NT2/D1 (cell line): ENCODE measurements around the gene PTPN6.

Experiments
- DNase-seq: peaks from one replicate; pipeline ENCODE4 v3.0.0-alpha.2; 2011; ENCODE audit warnings: low read depth, low spot score
- H3K27me3 ChIP-seq: 2 replicates; pipeline ENCODE4 v1.6.0; 2011; ENCODE audit warnings: mild to moderate bottlenecking; ENCODE audit not compliant: insufficient read length, insufficient read depth
- H3K36me3 ChIP-seq: 2 replicates; pipeline ENCODE4 v1.6.1; 2011; ENCODE audit warnings: mild to moderate bottlenecking, low read length, mixed read lengths; ENCODE audit not compliant: insufficient read depth, insufficient read length
- H3K4me1 ChIP-seq: 2 replicates; pipeline ENCODE4 v1.5.1; 2011; ENCODE audit not compliant: insufficient read depth, insufficient read length
- H3K4me3 ChIP-seq: 2 replicates; pipeline ENCODE4 v1.5.1; 2011; ENCODE audit warnings: low read depth; ENCODE audit not compliant: insufficient read length
- H3K9ac ChIP-seq: 2 replicates; pipeline ENCODE4 v1.6.0; 2011; ENCODE audit warnings: low read depth; ENCODE audit not compliant: insufficient read length
- H3K9me3 ChIP-seq: 2 replicates; pipeline ENCODE4 v1.5.1; 2011; ENCODE audit warnings: mild to moderate bottlenecking, low read length; ENCODE audit not compliant: insufficient read depth
- SUZ12 ChIP-seq: IDR thresholded peaks from 2 replicates; pipeline ENCODE4 v1.6.1; 2011; ENCODE audit not compliant: insufficient read length, insufficient read depth; ENCODE audit errors: extremely low read depth
- YY1 ChIP-seq: IDR thresholded peaks from 2 replicates; pipeline ENCODE4 v1.6.1; 2011; ENCODE audit not compliant: insufficient read length, insufficient read depth
- ZNF274 ChIP-seq: IDR thresholded peaks from 2 replicates; pipeline ENCODE4 v1.6.1; 2011; ENCODE audit warnings: mild to moderate bottlenecking, low read depth, low read length

PTPN6 gene

GRCh38 chr12:6974180-6974579 lies 23.0 kb downstream of the PTPN6 start:
- Histone ChIP-seq H3K27me3 (no peaks in the 10 kb centered on the region), H3K4me3 (no peak overlapping the region), H3K36me3 (peaks cover 84% of the 10 kb centered on the region), H3K4me1 (no peaks in the 10 kb centered on the region), H3K9me3 (no peaks in the 10 kb centered on the region), H3K9ac (no peak overlapping the region)
- TF ChIP-seq ZNF274 (no peak), SUZ12 (no peak), YY1 (no peak)
- no peak for DNase-seq

GRCh38 chr12:6975297-6976032 lies 24.3 kb downstream of the PTPN6 start:
- H3K4me3 ChIP-seq: no peak overlapping the region
- H3K9me3 ChIP-seq: no peaks in the 10 kb centered on the region
- no peaks in the 10 kb centered on the region for H3K4me1 ChIP-seq
- DNase-seq: no peak
- TF ChIP-seq ZNF274 (no peak), YY1 (no peak), SUZ12 (no peak)
- peaks cover 89% of the 10 kb centered on the region for H3K36me3 ChIP-seq
- no peak overlapping the region for H3K9ac ChIP-seq
- no peaks in the 10 kb centered on the region for H3K27me3 ChIP-seq

GRCh38 chr12:6977653-6978052 lies 26.5 kb downstream of the PTPN6 start:
- H3K9me3 ChIP-seq: no peaks in the 10 kb centered on the region
- TF ChIP-seq ZNF274: no peak
- TF ChIP-seq SUZ12: no peak
- no peak for TF ChIP-seq YY1
- no peaks in the 10 kb centered on the region for H3K4me1 ChIP-seq
- no peak overlapping the region for H3K4me3 ChIP-seq
- peaks cover 98% of the 10 kb centered on the region for H3K36me3 ChIP-seq
- H3K9ac ChIP-seq: no peak overlapping the region
- H3K27me3 ChIP-seq: no peaks in the 10 kb centered on the region
- no peak for DNase-seq

- TF ChIP-seq YY1 (no peak), ZNF274 (no peak), SUZ12 (no peak)
- Histone ChIP-seq H3K36me3 (peaks cover 98% of the 10 kb centered on the region), H3K27me3 (no peaks in the 10 kb centered on the region), H3K9ac (no peak overlapping the region), H3K4me1 (no peaks in the 10 kb centered on the region), H3K4me3 (no peak overlapping the region), H3K9me3 (no peaks in the 10 kb centered on the region)
- DNase-seq: no peak
These were observed 27.0 kb downstream of the PTPN6 start for GRCh38 chr12:6978188-6978587.

- Histone ChIP-seq H3K4me3 (no peak overlapping the region), H3K36me3 (peaks cover 100% of the 10 kb centered on the region), H3K9me3 (no peaks in the 10 kb centered on the region), H3K27me3 (no peaks in the 10 kb centered on the region), H3K9ac (no peak overlapping the region), H3K4me1 (no peaks in the 10 kb centered on the region)
- no peak for DNase-seq
- TF ChIP-seq ZNF274 (no peak), SUZ12 (no peak), YY1 (no peak)
These were observed 27.5 kb downstream of the PTPN6 start for GRCh38 chr12:6978611-6979011.

- no peaks in the 10 kb centered on the region for H3K4me1 ChIP-seq
- H3K36me3 ChIP-seq: peaks cover 100% of the 10 kb centered on the region
- no peaks in the 10 kb centered on the region for H3K27me3 ChIP-seq
- no peak for DNase-seq
- H3K9ac ChIP-seq: no peak overlapping the region
- no peaks in the 10 kb centered on the region for H3K9me3 ChIP-seq
- H3K4me3 ChIP-seq: no peak overlapping the region
- TF ChIP-seq SUZ12: no peak
- TF ChIP-seq ZNF274: no peak
- no peak for TF ChIP-seq YY1
These were observed 27.9 kb downstream of the PTPN6 start for GRCh38 chr12:6979021-6979420.

- H3K27me3 ChIP-seq: no peaks in the 10 kb centered on the region
- H3K4me3 ChIP-seq: no peak overlapping the region
- DNase-seq: no peak
- TF ChIP-seq SUZ12 (no peak), ZNF274 (no peak), YY1 (no peak)
- peaks cover 100% of the 10 kb centered on the region for H3K36me3 ChIP-seq
- no peaks in the 10 kb centered on the region for H3K4me1 ChIP-seq
- H3K9ac ChIP-seq: no peak overlapping the region
- H3K9me3 ChIP-seq: no peaks in the 10 kb centered on the region
These were observed 28.3 kb downstream of the PTPN6 start for GRCh38 chr12:6979453-6979852.
